Measurements from ENCODE around the gene FXYD3.
A peak's percentile ranks its signal among the peaks of the same experiment; 100 is the strongest.

The FXYD3 gene

DNA sequence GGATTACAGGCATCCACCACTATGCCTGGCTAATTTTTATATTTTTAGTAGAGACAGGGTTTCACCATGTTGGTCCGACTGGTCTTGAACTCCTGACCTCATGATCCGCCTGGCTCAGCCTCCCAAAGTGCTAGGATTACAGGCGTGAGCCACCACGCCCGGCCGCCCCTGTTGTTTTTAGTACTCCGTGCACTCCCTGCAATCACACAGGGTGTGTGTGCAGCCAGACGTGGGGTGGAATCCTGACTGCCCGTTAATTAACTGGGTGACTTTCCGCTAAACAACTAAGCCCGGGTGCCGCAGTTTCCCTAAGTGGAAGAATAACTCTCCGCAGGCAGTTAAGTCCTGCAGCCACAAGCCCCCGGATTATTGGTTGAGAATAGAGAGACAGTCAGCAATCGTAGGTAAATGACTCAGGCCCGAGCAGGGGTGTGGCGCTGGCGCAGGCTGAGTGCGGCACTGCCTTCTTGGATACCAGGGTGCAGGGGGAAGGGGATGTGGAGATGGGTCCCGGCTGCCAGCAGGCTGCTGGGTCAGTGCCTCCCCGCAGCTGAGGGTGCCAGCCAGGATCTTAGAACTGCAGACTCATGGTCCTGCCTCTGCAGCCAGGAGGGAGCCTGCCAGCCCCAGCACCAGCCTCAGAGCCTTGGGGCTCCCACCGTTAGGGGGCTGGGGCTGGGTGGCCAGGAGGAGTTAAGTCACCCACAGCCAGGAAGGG lies 6.1 kb upstream of the FXYD3 start:
- WGBS (ENCODE audit: extremely low coverage, insufficient coverage, low lambda C conversion rate): no CpG with 5 or more reads among the region's 22 CpGs
- no peak overlapping the region for H2BK15ac ChIP-seq (replicated peaks; ENCODE audit: low read depth)
- no peak for DNase-seq

DNA sequence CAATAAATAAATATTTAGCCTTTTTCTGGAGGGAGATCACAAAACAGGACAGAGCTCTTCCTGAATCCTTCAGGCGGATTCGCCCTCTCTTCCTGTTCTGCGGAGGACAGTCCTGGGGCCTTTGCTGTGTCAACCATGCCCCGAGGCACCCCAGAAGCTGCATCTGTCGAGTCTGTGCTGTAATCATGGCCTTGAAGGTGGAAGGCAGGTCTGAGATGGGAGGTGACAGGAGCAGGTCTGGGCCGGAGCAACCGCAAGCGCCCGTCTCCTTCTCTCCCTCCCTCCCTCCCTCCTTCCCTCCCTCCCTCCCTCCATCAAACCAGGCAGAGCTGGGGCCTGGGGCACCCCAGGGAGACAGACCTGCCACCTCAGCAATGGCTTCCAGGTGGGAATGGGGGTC lies 4.6 kb upstream of the FXYD3 start:
- H3K56ac ChIP-seq (ENCODE audit: low read length): peak overlapping the region; percentile 64
- H2BK5ac ChIP-seq (ENCODE audit: low read length): no peak overlapping the region
- H3K4me2 ChIP-seq (ENCODE audit: low read length): no peak overlapping the region
- no peak overlapping the region for H3K9ac ChIP-seq (ENCODE audit: low read length)
- H3K18ac ChIP-seq (ENCODE audit: low read length): no peak overlapping the region
- H2AK5ac ChIP-seq (ENCODE audit: low read length): no peak overlapping the region
- H3K4ac ChIP-seq (ENCODE audit: low read depth, low read length): no peak overlapping the region
- no peaks in the 10 kb centered on the region for H3K79me1 ChIP-seq (ENCODE audit: low read length)
- H2BK15ac ChIP-seq (replicated peaks; ENCODE audit: low read depth): no peak overlapping the region
- H4K8ac ChIP-seq (ENCODE audit: low read depth, low read length): no peak overlapping the region
- H2BK120ac ChIP-seq (ENCODE audit: low read depth, low read length): no peak overlapping the region
- H3K27ac ChIP-seq (ENCODE audit: low read depth, low read length): no peak overlapping the region
- H4K5ac ChIP-seq (ENCODE audit: low read length): no peak overlapping the region
- H3K4me1 ChIP-seq (ENCODE audit: control insufficient read depth, low read depth, low read length): peaks cover 2% of the 10 kb centered on the region
- no peaks in the 10 kb centered on the region for H3K27me3 ChIP-seq (ENCODE audit: insufficient read depth, low read length, poor library complexity)
- DNase-seq: peak; percentile 36
- no CpG with 5 or more reads among the region's 9 CpGs for WGBS (ENCODE audit: extremely low coverage, insufficient coverage, low lambda C conversion rate)
- H3K79me2 ChIP-seq (ENCODE audit: control insufficient read depth, insufficient read depth, low read length): no peaks in the 10 kb centered on the region
- no peaks in the 10 kb centered on the region for H3K36me3 ChIP-seq (ENCODE audit: control insufficient read depth, insufficient read depth, low read length)
- no peak overlapping the region for H3K4me3 ChIP-seq (ENCODE audit: low read length)
- no peak overlapping the region for H3K23ac ChIP-seq (ENCODE audit: low read length)

More for the DNA sequence above, 6.1 kb upstream of the FXYD3 start:
- no peaks in the 10 kb centered on the region for H3K27me3 ChIP-seq (ENCODE audit: insufficient read depth, low read length, poor library complexity)
- no peak overlapping the region for H2BK5ac ChIP-seq (ENCODE audit: low read length)
- no peak overlapping the region for H3K4ac ChIP-seq (ENCODE audit: low read depth, low read length)
- no peak overlapping the region for H3K27ac ChIP-seq (ENCODE audit: low read depth, low read length)
- no peak overlapping the region for H4K5ac ChIP-seq (ENCODE audit: low read length)
- no peaks in the 10 kb centered on the region for H3K79me2 ChIP-seq (ENCODE audit: control insufficient read depth, insufficient read depth, low read length)
- H2AK5ac ChIP-seq (ENCODE audit: low read length): no peak overlapping the region
- no peak overlapping the region for H3K23ac ChIP-seq (ENCODE audit: low read length)
- H3K4me3 ChIP-seq (ENCODE audit: low read length): no peak overlapping the region
- H3K4me2 ChIP-seq (ENCODE audit: low read length): no peak overlapping the region
- no peak overlapping the region for H3K9ac ChIP-seq (ENCODE audit: low read length)
- no peak overlapping the region for H4K8ac ChIP-seq (ENCODE audit: low read depth, low read length)
- H3K4me1 ChIP-seq (ENCODE audit: control insufficient read depth, low read depth, low read length): no peaks in the 10 kb centered on the region
- H3K36me3 ChIP-seq (ENCODE audit: control insufficient read depth, insufficient read depth, low read length): no peaks in the 10 kb centered on the region
- no peaks in the 10 kb centered on the region for H3K79me1 ChIP-seq (ENCODE audit: low read length)
- H3K18ac ChIP-seq (ENCODE audit: low read length): no peak overlapping the region
- H2BK120ac ChIP-seq (ENCODE audit: low read depth, low read length): no peak overlapping the region
- H3K56ac ChIP-seq (ENCODE audit: low read length): no peak overlapping the region

GRCh38 chr19:35112995-35113688 lies 2.5 kb upstream of the FXYD3 start:
- H3K79me2 ChIP-seq (ENCODE audit: control insufficient read depth, insufficient read depth, low read length): no peaks in the 10 kb centered on the region
- H4K5ac ChIP-seq (ENCODE audit: low read length): no peak overlapping the region
- H3K36me3 ChIP-seq (ENCODE audit: control insufficient read depth, insufficient read depth, low read length): no peaks in the 10 kb centered on the region
- H3K56ac ChIP-seq (ENCODE audit: low read length): no peak overlapping the region
- DNase-seq: no peak
- no peak overlapping the region for H3K4me2 ChIP-seq (ENCODE audit: low read length)
- no peak overlapping the region for H2BK15ac ChIP-seq (replicated peaks; ENCODE audit: low read depth)
- H3K18ac ChIP-seq (ENCODE audit: low read length): no peak overlapping the region
- no peaks in the 10 kb centered on the region for H3K27me3 ChIP-seq (ENCODE audit: insufficient read depth, low read length, poor library complexity)
- H3K9ac ChIP-seq (ENCODE audit: low read length): no peak overlapping the region
- no CpG with 5 or more reads among the region's 15 CpGs for WGBS (ENCODE audit: extremely low coverage, insufficient coverage, low lambda C conversion rate)
- no peak overlapping the region for H3K4me3 ChIP-seq (ENCODE audit: low read length)
- no peak overlapping the region for H3K27ac ChIP-seq (ENCODE audit: low read depth, low read length)
- no peak overlapping the region for H4K8ac ChIP-seq (ENCODE audit: low read depth, low read length)
- H2BK5ac ChIP-seq (ENCODE audit: low read length): no peak overlapping the region
- H2AK5ac ChIP-seq (ENCODE audit: low read length): no peak overlapping the region
- H3K4ac ChIP-seq (ENCODE audit: low read depth, low read length): no peak overlapping the region
- H3K4me1 ChIP-seq (ENCODE audit: control insufficient read depth, low read depth, low read length): peaks cover 2% of the 10 kb centered on the region
- H3K23ac ChIP-seq (ENCODE audit: low read length): no peak overlapping the region
- H3K79me1 ChIP-seq (ENCODE audit: low read length): no peaks in the 10 kb centered on the region
- H2BK120ac ChIP-seq (ENCODE audit: low read depth, low read length): no peak overlapping the region

DNA sequence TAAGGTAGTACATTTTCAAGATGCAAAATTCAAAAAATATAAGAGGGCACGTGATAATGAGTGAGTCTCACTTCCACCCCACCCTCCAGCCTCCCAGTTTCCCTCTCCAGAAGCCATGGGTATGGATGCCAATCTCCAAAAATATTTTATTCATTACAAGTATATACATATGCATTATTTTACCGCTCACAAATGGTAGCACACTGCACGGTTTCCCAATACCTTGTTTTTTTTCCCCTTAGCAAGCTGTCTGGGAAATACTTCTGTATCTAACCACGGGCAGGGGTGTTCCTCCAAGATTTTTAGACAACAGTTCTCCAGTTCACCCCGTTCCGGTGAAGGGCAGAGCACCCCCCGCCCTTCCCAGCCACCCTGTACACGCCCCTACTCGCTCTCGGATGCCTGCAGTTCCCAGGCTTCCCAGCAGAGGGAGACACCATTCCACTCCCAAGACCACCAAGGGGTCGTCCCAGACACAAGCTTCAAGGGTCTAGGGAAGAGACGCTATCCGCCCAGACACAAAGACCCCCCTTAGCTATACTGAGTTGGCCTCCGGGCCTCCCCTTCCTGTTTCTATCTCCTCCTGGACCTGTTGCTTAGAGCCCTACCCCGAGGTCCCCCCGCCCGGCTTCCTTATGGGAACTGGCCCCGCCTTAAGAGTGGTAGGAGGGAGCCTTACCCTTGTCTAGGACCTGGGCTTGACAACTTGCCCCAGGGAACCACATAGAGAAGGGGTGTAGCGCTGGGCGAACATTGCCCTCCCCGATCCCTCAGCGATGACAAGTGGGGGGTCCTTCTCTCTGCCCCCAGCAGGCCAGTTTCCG lies 1.1 kb upstream of the FXYD3 start:
- H3K4me3 ChIP-seq (ENCODE audit: low read length): peak overlapping the region; percentile 10
- H3K4me2 ChIP-seq (ENCODE audit: low read length): peak overlapping the region; percentile 56
- peak overlapping the region; percentile 47 for H3K9ac ChIP-seq (ENCODE audit: low read length)
- no peak overlapping the region for H3K18ac ChIP-seq (ENCODE audit: low read length)
- no peak overlapping the region for H3K23ac ChIP-seq (ENCODE audit: low read length)
- peaks cover 2% of the 10 kb centered on the region for H3K4me1 ChIP-seq (ENCODE audit: control insufficient read depth, low read depth, low read length)
- H4K8ac ChIP-seq (ENCODE audit: low read depth, low read length): no peak overlapping the region
- no peak overlapping the region for H2BK5ac ChIP-seq (ENCODE audit: low read length)
- H3K79me1 ChIP-seq (ENCODE audit: low read length): no peaks in the 10 kb centered on the region
- peak overlapping the region; percentile 68 for H3K56ac ChIP-seq (ENCODE audit: low read length)
- H3K36me3 ChIP-seq (ENCODE audit: control insufficient read depth, insufficient read depth, low read length): no peaks in the 10 kb centered on the region
- H3K27ac ChIP-seq (ENCODE audit: low read depth, low read length): no peak overlapping the region
- H2AK5ac ChIP-seq (ENCODE audit: low read length): no peak overlapping the region
- H3K79me2 ChIP-seq (ENCODE audit: control insufficient read depth, insufficient read depth, low read length): no peaks in the 10 kb centered on the region
- no CpG with 5 or more reads among the region's 23 CpGs for WGBS (ENCODE audit: extremely low coverage, insufficient coverage, low lambda C conversion rate)
- H4K5ac ChIP-seq (ENCODE audit: low read length): no peak overlapping the region
- no peak overlapping the region for H2BK15ac ChIP-seq (replicated peaks; ENCODE audit: low read depth)
- DNase-seq: peak; percentile 84
- no peak overlapping the region for H2BK120ac ChIP-seq (ENCODE audit: low read depth, low read length)
- H3K27me3 ChIP-seq (ENCODE audit: insufficient read depth, low read length, poor library complexity): no peaks in the 10 kb centered on the region
- H3K4ac ChIP-seq (ENCODE audit: low read depth, low read length): peak overlapping the region; percentile 0

DNA sequence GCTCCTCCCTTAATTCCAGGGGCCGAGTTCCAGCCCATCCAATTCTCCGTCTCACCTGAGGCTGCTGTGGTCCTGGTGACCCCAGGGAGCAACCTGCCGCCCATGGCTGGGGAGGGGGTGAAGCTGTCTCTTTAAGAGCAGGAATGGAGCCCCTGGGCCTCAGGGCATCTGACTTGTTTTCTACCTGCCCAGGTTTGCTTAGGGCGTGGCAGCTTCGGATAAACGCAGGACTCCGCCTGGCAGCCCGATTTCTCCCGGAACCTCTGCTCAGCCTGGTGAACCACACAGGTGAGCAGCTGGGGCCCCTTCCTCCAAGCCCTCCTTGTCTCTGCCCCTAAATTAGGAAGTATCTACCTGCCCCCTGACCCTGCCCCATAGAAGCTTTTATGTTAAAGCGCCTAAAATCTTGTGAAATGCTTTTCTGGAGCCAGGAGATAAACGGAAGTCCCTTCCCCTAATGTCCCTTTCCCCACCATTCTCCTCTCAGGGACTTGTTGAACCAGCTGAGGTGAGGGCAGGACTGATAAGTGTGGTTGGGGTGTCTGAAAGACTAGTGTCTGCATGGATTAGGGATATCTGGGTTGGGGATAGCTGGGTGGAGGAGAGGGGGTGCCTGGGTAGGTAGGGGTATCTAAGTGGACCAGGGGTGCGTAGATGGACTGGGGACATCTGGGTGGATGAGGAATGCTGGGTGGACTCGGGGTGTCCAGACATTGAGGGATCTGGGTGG lies 614 bp downstream of the FXYD3 start:
- no peak overlapping the region for H3K18ac ChIP-seq (ENCODE audit: low read length)
- H3K79me2 ChIP-seq (ENCODE audit: control insufficient read depth, insufficient read depth, low read length): no peaks in the 10 kb centered on the region
- no peak for DNase-seq
- no peaks in the 10 kb centered on the region for H3K27me3 ChIP-seq (ENCODE audit: insufficient read depth, low read length, poor library complexity)
- H3K79me1 ChIP-seq (ENCODE audit: low read length): no peaks in the 10 kb centered on the region
- no peaks in the 10 kb centered on the region for H3K36me3 ChIP-seq (ENCODE audit: control insufficient read depth, insufficient read depth, low read length)
- WGBS (ENCODE audit: extremely low coverage, insufficient coverage, low lambda C conversion rate): no CpG with 5 or more reads among the region's 13 CpGs
- H3K56ac ChIP-seq (ENCODE audit: low read length): no peak overlapping the region
- peaks cover 2% of the 10 kb centered on the region for H3K4me1 ChIP-seq (ENCODE audit: control insufficient read depth, low read depth, low read length)
- no peak overlapping the region for H2BK15ac ChIP-seq (replicated peaks; ENCODE audit: low read depth)
- H3K4me2 ChIP-seq (ENCODE audit: low read length): no peak overlapping the region
- H3K23ac ChIP-seq (ENCODE audit: low read length): no peak overlapping the region
- no peak overlapping the region for H4K8ac ChIP-seq (ENCODE audit: low read depth, low read length)
- H4K5ac ChIP-seq (ENCODE audit: low read length): no peak overlapping the region
- H3K4ac ChIP-seq (ENCODE audit: low read depth, low read length): no peak overlapping the region
- no peak overlapping the region for H2BK120ac ChIP-seq (ENCODE audit: low read depth, low read length)
- no peak overlapping the region for H2AK5ac ChIP-seq (ENCODE audit: low read length)
- no peak overlapping the region for H3K27ac ChIP-seq (ENCODE audit: low read depth, low read length)
- no peak overlapping the region for H3K9ac ChIP-seq (ENCODE audit: low read length)
- no peak overlapping the region for H2BK5ac ChIP-seq (ENCODE audit: low read length)
- H3K4me3 ChIP-seq (ENCODE audit: low read length): no peak overlapping the region

All from mesendoderm (in vitro differentiated cells).